ENCODE data around the gene OCSTAMP.

Gene OCSTAMP

DNA sequence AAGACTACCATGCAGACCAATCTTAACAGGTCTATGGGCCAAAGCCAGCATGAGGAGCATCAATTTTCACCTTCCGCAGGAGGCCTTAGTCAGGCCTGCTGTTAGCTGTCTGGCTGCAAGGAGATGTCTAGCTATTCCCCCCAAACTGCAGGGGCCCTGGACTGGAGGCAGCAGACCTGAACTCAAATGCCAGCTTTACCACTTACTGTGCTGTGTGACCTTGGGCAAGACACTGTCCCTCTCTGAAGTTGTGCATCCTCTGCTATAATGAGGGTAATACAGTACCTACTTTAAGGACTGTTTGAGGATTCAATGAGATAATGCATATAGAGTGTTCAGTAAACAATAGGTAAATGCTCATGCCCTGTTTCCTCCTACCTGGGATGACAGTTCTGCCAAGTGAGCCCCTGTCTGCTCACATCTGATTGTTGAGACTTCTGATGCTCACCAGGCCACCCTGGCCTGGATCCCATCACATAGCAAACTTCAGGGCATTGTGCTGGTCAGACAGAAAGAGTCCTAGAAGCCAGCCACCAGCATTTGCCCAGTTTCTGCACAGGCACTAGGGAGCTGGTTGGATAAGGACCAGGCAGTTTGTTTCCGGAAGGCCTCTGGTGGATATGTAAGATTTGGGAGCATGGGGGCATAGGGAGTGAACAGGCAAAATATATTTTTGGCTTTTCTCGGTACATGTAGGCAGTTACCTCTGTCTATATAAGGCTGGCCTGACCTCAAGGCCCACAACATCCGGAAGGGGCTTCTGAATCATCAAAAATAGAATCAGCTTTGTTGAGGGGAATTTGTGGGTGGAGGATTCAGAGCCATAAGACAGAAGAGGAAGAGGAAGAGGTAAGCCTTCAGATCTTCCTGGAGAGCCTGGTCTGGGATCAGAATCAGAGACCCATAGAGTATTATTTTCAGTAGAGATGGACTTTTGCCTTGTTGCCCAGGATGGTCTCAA, 2.3 kb upstream of the OCSTAMP start:
- DNase-seq (ENCODE audit: low read depth), result no peak

GRCh38 chr20:46551522-46552381, 1.3 kb upstream of the OCSTAMP start:
- no peak for DNase-seq (ENCODE audit: low read depth)

- no peak for DNase-seq (ENCODE audit: low read depth)
Measured at GRCh38 chr20:46549188-46549972, 1.1 kb downstream of the OCSTAMP start.

GRCh38 chr20:46548688-46549087, 1.8 kb downstream of the OCSTAMP start:
- no peak for DNase-seq (ENCODE audit: low read depth)

DNA sequence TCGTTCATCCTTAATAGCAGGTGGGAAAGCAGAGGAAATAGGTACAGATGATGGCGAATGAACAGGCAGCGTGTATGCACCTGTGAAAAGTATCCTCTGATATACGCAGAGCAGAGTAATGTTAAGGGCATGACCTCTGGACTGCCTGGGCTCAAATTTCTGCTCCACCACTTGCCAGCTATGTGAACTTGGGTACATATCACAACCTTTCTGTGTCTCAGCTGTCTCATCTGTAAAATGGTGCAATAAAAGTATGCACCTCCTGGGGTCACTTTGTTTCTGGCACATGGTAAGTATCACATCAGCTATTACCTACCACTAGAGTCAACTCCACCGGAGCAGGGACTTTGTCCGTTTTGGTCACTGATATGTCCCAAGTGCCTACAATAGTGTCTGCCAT, 2.5 kb downstream of the OCSTAMP start:
- no peak for DNase-seq (ENCODE audit: low read depth)

GRCh38 chr20:46546936-46547335, 3.5 kb downstream of the OCSTAMP start:
- no peak for DNase-seq (ENCODE audit: low read depth)

DNA sequence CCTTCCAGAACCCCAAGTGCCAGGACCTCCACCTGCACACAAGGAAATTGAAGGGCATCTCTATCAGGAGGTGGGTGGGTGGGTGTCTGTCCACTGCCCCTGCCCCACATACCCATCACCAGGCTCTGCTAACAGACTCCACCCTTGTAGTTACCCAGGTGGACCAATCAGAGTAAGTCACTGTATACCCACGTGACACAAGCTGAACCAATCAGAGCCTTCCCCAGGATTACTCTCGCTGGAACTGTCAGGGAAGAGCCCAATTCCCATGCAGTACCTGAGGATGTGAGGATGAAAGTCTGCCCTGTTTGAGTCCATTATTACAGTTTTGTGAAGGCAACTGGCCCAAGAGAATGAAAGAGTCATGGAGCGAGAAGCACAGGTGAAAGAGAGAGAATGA, 4.2 kb downstream of the OCSTAMP start:
- no peak for DNase-seq (ENCODE audit: low read depth)

- DNase-seq (ENCODE audit: low read depth), result no peak
Measured at GRCh38 chr20:46545827-46546138, 4.7 kb downstream of the OCSTAMP start.

GRCh38 chr20:46545077-46545826, 5.2 kb downstream of the OCSTAMP start:
- DNase-seq (ENCODE audit: low read depth), result no peak

DNA sequence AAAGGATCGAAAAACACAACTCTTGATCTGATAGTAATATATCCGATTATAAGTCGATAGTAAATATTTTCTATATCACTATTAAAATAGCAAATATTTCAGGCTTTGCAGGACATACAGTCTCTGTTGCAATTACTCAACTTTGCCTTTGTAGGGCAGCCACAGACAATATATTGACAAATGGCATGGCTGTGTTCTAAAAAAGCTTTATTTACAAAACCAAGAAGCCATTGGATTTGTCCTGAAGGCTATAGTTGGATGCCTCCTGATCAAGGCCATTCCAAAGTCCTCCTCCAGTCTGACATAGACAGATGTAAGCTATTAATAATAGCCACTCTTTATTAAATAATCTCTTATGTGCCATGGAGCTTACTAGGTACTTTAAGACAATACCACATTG, 5.9 kb downstream of the OCSTAMP start:
- DNase-seq (ENCODE audit: low read depth), result no peak

- DNase-seq (ENCODE audit: low read depth), result no peak
Measured at GRCh38 chr20:46543959-46544358, 6.5 kb downstream of the OCSTAMP start.

DNA sequence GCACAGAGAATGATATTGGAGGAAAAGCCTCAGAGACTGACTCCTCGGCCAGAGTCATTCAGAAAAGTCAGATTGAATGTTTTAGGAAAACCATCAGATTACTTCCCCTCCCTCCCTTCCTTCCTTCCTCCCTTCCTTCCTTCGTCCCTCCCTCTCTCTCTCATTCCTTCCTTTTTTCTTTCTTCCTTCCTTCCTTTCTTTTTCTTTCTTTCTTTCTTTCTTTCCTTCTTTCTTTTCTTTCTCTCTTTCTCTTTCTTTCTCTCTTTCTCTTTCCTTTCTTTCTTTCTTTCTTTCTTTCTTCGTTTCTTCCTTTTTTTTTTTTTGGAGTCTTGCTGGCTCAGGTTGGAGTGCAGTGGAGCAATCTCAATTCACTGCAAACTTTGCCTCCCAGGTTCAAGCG, 7.4 kb downstream of the OCSTAMP start:
- DNase-seq (ENCODE audit: low read depth), result no peak

DNA sequence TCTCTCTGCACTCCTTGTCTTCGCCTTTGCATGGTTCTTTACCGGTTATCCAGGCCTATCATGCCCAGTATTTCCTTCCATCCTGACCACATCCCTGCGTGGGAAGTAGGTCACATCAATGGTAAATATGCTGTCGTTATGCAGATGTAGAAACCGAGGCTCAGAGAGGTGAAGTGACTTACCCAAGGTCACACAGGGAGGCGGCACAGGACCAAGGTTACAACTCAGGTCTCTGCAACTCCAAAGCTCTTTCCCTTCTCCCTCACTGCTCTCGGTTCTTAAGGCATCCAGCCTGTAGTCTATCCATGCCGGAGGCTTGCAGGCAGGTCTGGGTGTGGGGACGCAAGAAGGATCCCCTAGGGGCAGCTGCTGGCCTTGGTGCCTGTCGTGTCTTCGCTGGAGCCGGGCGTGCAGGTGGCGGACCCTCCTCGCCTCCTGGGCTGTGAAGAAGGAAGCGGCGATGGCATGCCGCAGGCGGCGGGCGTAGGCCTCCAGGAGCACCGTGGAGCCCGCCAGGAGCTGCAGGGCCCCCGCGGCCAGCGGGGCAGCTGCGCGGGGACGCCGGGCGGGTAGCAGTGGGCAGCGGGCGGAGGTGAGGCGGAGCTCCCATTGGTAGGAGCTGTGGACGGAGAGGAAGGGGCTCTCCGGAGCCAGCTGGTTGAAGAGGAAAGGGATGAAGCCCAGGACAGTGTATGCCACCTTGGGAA, 9.1 kb downstream of the OCSTAMP start:
- no peak for DNase-seq (ENCODE audit: low read depth)

DNA sequence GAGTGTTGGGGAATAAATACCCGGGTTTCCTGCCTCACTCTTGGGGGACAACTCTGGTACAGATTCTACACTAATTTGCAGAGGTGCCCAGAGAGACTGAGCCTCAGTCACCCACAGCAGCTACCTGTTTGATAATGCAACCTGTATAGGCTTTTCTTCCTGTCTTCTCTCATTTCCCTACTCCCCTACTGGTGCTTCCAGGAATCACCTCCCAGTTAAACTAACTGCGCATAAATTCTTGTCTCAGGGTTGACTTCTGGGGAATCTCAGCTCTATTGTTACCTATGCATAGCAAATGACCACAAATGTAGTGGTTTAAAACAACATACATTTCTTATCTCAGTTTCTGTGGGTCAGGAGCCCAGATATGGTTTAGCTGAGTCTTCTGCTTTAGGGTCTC, 11.3 kb downstream of the OCSTAMP start:
- no peak for DNase-seq (ENCODE audit: low read depth)

DNA sequence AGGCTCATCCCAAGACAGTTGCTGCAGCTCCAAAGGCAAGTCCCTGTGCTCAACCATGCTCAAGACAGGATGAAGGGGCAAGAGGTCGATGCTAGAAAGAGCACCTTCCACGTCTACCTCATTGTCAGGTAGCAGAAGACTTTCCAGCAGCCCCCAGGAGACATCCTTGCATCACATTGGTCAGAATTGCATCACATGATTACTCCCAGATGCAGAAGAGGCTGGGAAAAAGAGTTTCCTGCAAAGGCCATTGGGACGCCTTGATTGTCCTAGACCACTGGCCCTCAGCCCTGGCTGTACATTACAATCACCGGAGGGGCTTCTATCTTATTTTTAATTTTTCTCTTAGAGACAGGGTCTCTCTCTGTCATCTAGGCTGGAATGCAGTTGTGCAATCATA, 19.8 kb downstream of the OCSTAMP start:
- DNase-seq (ENCODE audit: low read depth), result no peak

- no peak for DNase-seq (ENCODE audit: low read depth)
Measured at GRCh38 chr20:46523696-46524328, 26.6 kb downstream of the OCSTAMP start.

DNA sequence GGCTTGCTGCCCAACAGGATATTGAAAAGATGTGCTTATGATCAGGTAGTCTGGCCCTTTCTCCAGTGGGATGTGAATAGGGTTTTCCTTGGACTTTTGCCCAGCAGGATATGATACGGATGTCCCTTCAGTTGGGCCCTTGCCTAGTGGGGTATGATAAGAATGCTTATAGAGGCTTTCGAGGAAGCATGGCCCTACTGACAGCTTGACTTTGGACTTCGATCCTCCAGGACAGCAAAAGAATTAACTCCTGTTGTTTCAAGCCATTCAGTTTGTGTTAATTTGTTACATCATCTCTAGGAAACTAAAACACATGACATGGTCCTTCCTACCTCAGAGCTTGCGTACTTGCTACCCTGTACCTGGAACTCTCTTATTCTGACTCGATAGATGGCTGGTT, 27.3 kb downstream of the OCSTAMP start:
- DNase-seq (ENCODE audit: low read depth), result no peak

DNA sequence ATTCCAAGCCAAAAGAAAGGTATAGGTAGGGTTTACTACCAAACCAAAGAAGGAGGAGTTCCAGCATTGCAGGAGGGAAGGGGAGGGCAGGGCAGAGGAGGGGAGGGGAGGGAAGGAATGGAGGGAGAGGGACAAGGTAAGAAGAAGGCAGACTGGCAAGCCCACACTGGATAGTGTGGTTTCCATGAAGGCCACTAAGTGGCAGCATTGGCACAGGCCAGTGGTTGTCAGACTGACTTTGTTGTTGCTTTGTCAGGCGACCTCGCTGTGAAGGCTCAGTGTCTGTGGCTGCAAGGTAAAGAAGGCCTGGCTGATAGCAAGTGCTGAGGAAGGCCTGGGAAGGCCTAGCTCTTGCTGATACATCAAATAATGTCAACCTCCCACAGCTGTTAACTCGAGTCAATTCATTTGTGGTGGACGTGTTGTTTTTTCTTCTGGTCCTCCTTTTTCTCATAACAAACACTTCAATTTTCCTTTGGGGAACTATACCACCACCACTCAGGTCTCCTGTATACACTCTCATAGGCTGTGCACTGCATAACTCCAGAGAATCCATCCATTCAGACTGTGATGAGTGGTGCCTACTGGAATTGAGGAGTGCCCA, 29.4 kb downstream of the OCSTAMP start:
- no peak for DNase-seq (ENCODE audit: low read depth)

DNA sequence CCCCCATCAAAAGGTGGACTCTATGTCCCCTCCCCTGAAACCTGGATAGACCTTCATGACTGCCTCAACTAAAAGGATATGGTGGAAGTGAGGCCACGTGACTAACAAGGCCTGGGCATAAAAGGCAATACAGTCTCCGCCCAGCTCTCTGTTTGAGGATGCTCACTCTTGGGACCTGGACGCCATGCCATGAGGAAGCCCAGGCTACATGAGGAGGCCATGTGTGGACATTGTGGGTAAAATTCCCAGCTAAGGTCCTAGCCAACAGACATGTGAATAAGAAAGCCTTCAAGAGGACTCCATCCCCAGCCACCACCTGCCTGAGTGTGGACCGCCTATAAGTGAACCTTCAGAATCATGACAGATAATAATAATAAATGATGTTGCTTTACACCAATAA, 29.9 kb downstream of the OCSTAMP start:
- DNase-seq (ENCODE audit: low read depth), result no peak

DNA sequence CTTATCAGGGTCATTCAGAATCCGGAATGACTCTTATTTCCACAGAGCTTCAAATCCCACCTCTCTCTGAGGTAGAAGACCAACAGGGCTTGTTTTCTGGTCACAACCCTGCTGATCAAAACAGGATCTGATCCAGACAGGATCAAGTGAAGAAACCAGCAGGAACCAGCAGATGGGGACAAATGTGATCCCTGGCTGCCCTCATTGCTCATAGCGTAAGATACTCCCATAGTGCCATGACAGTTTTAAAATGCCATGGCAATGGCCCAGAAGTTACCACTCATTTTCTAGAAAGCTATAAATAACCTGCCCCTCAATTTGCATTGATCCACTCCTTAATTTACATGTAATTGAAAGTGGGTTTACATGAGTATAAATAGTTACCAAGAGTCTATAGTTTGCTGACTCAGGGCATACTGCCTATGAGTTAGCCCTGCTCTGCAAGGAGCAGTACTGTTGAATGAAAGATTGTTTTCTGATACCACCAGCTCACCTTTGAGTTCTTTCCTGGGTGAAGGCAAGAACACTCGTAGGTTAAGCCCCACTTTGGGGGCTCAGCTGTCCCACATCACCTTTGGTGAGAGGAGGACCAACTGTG, 30.9 kb downstream of the OCSTAMP start:
- no peak for DNase-seq (ENCODE audit: low read depth)
